ENCODE results near the gene ZNF497.
"Not testable (repeated sequence)": the region's sequence is repeated elsewhere in the genome, so short reads cannot be mapped to it uniquely, and the experiment has no call there.

Gene ZNF497

GRCh38 chr19:58348080-58348479 is 14.5 kb downstream of the ZNF497 start:
- not testable (repeated sequence) for DNase-seq (ENCODE audit: low spot score)

- peak; percentile 98 for DNase-seq (ENCODE audit: low spot score)
Observed at GRCh38 chr19:58346961-58347929, 15.3 kb downstream of the ZNF497 start.

- DNase-seq (ENCODE audit: low spot score) = no peak
Observed at GRCh38 chr19:58345558-58345957, 17.0 kb downstream of the ZNF497 start.

GRCh38 chr19:58338825-58339558 is 23.6 kb downstream of the ZNF497 start:
- DNase-seq (ENCODE audit: low spot score) = no peak

GRCh38 chr19:58338336-58338735 is 24.2 kb downstream of the ZNF497 start:
- DNase-seq (ENCODE audit: low spot score) = no peak

- DNase-seq (ENCODE audit: low spot score) = no peak
Observed at GRCh38 chr19:58336820-58337219, 25.7 kb downstream of the ZNF497 start.

GRCh38 chr19:58336216-58336615 is 26.3 kb downstream of the ZNF497 start:
- DNase-seq (ENCODE audit: low spot score) = no peak

GRCh38 chr19:58335630-58336029 is 26.9 kb downstream of the ZNF497 start:
- DNase-seq (ENCODE audit: low spot score) = no peak

- DNase-seq (ENCODE audit: low spot score) = no peak
Observed at GRCh38 chr19:58334691-58335249, 27.8 kb downstream of the ZNF497 start.

- DNase-seq (ENCODE audit: low spot score) = no peak
Observed at GRCh38 chr19:58332697-58333096, 29.9 kb downstream of the ZNF497 start.

GRCh38 chr19:58330458-58330857 is 32.1 kb downstream of the ZNF497 start:
- DNase-seq (ENCODE audit: low spot score) = peak; percentile 82

- no peak for DNase-seq (ENCODE audit: low spot score)
Observed at GRCh38 chr19:58328999-58329398, 33.6 kb downstream of the ZNF497 start.

- DNase-seq (ENCODE audit: low spot score) = peak; percentile 96
Observed at GRCh38 chr19:58326914-58327726, 35.4 kb downstream of the ZNF497 start, which contains the start of gene ZSCAN22. TSS of gene ZSCAN22 (plus strand) at chr19:58326994. CDS start at chr19:58334803, 7,809 bp downstream.

- DNase-seq (ENCODE audit: low spot score) = no peak
Observed at GRCh38 chr19:58326501-58326913, 36.0 kb downstream of the ZNF497 start.

- DNase-seq (ENCODE audit: low spot score) = no peak
Observed at GRCh38 chr19:58325311-58326022, 37.1 kb downstream of the ZNF497 start.

GRCh38 chr19:58319241-58319640 is 43.3 kb downstream of the ZNF497 start:
- no peak for DNase-seq (ENCODE audit: low spot score)

GRCh38 chr19:58318297-58318696 is 44.3 kb downstream of the ZNF497 start:
- no peak for DNase-seq (ENCODE audit: low spot score)

- peak; percentile 46 for DNase-seq (ENCODE audit: low spot score)
Observed at GRCh38 chr19:58317476-58318072, 45.0 kb downstream of the ZNF497 start.

- DNase-seq (ENCODE audit: low spot score) = no peak
Observed at GRCh38 chr19:58315580-58315979, 47.0 kb downstream of the ZNF497 start.

- no peak for DNase-seq (ENCODE audit: low spot score)
Observed at GRCh38 chr19:58311345-58311865, 51.1 kb downstream of the ZNF497 start.
